GM21723 (cell line): ENCODE results near the gene NLRC5.
"Not testable (repeated sequence)": the region's sequence is repeated elsewhere in the genome, so short reads cannot be mapped to it uniquely, and the experiment has no call there.

ENCODE experiments used
- ATAC-seq: cut with Tn5 transposase; IDR thresholded peaks from one replicate; pipeline ENCODE4 v1.9.1; 2021; ENCODE audit warnings: mild to moderate bottlenecking, moderate library complexity; ENCODE audit not compliant: unreplicated experiment

The NLRC5 gene

DNA sequence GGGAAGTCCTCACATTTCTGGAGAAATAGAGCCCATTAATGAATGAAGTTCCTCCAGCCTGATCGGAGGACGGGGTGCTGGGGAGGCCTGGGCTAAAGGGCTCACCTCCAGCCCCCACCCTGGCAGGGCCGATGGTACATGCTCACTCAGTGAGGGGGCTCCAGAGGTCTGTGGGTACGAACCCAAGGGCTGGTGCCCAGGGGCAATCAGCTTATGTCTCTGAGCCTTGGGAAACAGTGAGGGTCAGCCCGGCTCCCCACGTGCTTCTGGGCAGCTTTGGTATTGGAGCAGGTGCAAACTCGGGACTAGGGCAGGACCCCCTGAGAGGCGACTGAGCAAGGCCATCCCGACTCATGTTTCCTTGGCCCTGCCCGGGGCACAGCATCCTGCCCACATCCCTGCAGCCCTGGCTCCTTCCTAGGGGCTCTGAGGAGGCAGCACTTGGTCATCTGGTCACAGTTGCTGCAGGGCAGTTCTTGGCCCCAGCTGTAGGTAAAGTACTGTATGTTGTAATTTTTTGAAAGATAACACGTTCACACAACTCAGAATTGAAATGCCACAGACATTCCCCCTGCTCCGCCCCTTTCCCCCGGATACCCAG, 28.6 kb upstream of the NLRC5 start:
- no peak for ATAC-seq

DNA sequence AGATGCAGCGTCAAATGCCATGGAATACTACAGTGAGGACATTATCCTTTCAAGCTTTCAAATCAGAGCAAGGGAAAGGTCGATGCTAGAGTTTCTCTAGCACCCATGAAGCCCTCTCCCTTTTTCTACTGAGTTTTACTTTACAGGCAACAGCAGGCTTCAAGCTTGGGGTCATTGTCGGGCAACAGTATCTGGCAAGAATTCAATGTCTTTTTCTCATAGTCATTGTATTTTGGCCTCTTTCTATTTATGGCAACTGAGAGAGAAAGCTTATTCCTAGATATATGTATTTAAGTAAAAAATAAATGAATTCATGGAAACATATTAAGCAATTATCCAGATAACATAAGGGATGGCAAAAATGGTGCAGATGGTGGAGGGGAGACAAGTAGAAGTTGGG, 28.0 kb upstream of the NLRC5 start:
- no peak for ATAC-seq

DNA sequence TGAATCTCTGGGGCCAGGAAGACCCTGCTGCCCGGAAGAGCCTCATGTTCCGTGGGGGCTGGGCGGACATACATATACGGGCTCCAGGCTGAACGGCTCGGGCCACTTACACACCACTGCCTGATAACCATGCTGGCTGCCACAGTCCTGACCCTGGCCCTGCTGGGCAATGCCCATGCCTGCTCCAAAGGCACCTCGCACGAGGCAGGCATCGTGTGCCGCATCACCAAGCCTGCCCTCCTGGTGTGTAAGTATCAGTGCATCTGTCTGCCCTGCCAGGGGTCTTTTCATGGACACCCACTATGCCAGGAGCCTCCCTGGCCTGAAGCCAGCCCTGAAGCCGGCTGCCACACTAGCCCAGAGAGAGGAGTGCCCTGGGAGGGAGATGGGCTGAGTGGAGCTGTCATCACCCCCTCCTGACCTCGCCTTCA, 27.5 kb upstream of the NLRC5 start, which contains the start of gene CETP:
Gene CETP (plus strand): TSS at position 100 of the 431 bp plus-strand sequence. CDS start 30 bp downstream, at position 130.
- no peak for ATAC-seq

DNA sequence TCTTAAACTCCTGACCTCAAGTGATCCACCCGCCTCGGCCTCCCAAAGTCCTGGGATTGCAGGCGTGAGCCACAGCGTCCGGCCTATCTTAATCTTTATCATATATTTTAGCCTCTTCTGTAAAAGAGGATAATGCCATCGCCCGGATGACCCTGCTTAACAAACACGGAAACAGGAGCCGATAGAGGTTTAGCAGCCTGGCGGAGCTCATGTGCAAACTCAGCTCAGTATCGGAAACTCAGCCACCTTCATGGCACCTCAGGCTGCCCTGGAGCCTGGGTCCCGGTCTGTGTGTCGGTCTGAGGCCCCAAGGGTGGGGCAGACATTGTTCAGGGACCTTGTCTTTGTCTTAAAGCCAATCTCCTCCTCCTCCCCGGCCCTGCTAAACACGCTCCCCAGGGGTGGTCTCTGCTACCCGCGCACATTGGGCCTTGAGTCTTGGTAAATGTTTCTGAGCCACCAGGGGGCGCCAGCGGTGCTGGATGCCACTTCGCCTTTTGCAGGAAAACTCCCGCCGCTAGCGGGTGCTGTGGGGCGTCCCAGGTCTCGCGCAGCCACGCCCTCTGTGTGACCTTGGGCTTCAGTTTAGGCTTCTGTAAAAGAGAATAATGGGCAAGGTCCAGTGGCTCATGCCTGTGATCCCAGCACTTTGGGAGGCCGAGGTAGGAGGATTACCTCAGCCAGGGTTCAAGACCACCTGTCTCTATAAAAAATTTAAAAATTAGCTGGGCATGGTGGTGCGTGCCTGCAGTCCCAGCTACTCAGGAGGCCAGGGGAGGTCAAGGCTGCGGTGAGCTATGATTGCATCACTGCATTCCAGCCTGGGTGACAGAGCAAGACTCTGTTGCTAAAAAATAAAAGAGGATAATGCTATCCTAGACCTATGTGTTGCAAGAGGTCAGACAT, 24.9 kb upstream of the NLRC5 start:
- no peak for ATAC-seq

GRCh38 chr16:56965149-56966092, 23.9 kb upstream of the NLRC5 start:
- no peak for ATAC-seq

- ATAC-seq = no peak
Observed at GRCh38 chr16:56966093-56966475, 23.3 kb upstream of the NLRC5 start.

GRCh38 chr16:56967733-56968132, 21.6 kb upstream of the NLRC5 start:
- ATAC-seq = no peak

- ATAC-seq = no peak
Observed at GRCh38 chr16:56969769-56970168, 19.6 kb upstream of the NLRC5 start.

GRCh38 chr16:56970934-56971767, 18.2 kb upstream of the NLRC5 start:
- peak; percentile 84 for ATAC-seq

- no peak for ATAC-seq
Observed at GRCh38 chr16:56971768-56972043, 17.7 kb upstream of the NLRC5 start.

GRCh38 chr16:56972403-56973293, 16.7 kb upstream of the NLRC5 start:
- no peak for ATAC-seq

GRCh38 chr16:56973294-56973689, 16.1 kb upstream of the NLRC5 start:
- no peak for ATAC-seq

GRCh38 chr16:56973899-56974298, 15.5 kb upstream of the NLRC5 start:
- not testable (repeated sequence) for ATAC-seq

GRCh38 chr16:56974549-56975300, 14.6 kb upstream of the NLRC5 start:
- ATAC-seq = no peak

DNA sequence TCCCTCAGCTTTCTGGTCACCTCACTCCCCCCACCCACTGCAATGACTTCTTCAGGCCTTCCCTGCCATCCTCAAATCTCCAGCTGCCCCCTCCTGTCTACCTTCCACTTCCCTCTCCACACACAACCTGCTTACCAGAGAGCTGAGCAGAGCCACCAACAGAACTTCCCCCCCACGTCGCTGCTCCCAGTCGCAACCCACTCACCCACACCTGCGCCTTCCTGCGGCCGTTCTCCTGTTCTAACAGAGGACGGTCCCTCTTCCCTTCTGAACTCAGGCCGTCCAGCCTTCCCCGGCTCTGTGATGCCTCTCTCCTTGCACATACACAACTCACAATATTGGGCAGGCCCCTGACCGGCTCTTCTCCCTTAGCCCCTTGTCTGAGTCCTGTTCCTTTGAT, 13.6 kb upstream of the NLRC5 start:
- ATAC-seq = no peak

- no peak for ATAC-seq
Observed at GRCh38 chr16:56977216-56977615, 12.1 kb upstream of the NLRC5 start.

GRCh38 chr16:56977823-56978430, 11.4 kb upstream of the NLRC5 start:
- no peak for ATAC-seq

DNA sequence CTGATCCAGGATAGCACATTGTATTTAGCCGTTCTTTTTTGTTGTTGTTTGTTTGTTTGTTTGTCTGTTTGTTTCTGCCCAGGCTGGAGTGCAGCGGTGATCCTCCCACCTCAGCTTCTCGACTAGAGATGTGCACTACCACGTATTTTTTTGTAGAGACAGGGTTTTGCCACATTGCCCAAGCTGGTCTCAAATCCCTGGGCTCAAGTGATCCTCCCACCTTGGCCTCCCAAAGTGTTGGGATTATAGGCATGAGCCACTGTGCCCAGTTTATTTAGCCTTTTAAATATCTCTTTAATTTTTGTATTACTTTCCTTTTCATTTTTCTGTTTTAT, 9.2 kb upstream of the NLRC5 start:
- no peak for ATAC-seq
